GM12878 (cell line): ENCODE results near the gene LMBR1.
A peak's percentile ranks its signal among the peaks of the same experiment; 100 is the strongest.

Source experiments
- ATF3 ChIP-seq: IDR thresholded peaks from 2 replicates; pipeline ENCODE4 v1.6.1; 2011; ENCODE audit warnings: low read depth, mild to moderate bottlenecking, low read length, moderate library complexity, borderline replicate concordance; ENCODE audit errors: extremely low read depth
- ATF7 ChIP-seq: fragments of 450-650 bp; IDR thresholded peaks from 2 replicates; pipeline ENCODE4 v1.6.1; 2016; ENCODE audit warnings: low read depth, mild to moderate bottlenecking
- CEBPB ChIP-seq, 2 experiments: fragments of 150-350 bp in 1 of 2; IDR thresholded peaks; 2 replicates each; pipeline ENCODE4 v1.6.1; 2012 to 2014; ENCODE audit warnings: low read depth in 2 of 2, low read length in 2 of 2, borderline replicate concordance in 1 of 2, inconsistent platforms in 1 of 2
- CREB1 ChIP-seq: IDR thresholded peaks from 2 replicates; pipeline ENCODE4 v1.6.1; 2012; ENCODE audit warnings: low read depth, mild to moderate bottlenecking, inconsistent platforms
- CTCF ChIP-seq, 3 experiments: IDR thresholded peaks in 2 of 3; conservative IDR thresholded peaks in 1 of 3; 2 replicates each; pipeline ENCODE4 v1.5.1; 2011; ENCODE audit warnings: low read depth in 3 of 3, low read length in 3 of 3, mild to moderate bottlenecking in 3 of 3, control low read depth in 2 of 3, moderate library complexity in 2 of 3, inconsistent platforms in 1 of 3, mixed read lengths in 1 of 3; ENCODE audit not compliant: control insufficient read depth in 2 of 3, insufficient read depth in 1 of 3; ENCODE audit errors: extremely low read depth in 1 of 3
- GATAD2B ChIP-seq: fragments of 450-650 bp; conservative IDR thresholded peaks from 2 replicates; pipeline ENCODE4 v1.6.1; 2017; ENCODE audit warnings: low read depth, mild to moderate bottlenecking, moderate library complexity
- JUNB ChIP-seq: IDR thresholded peaks from 2 replicates; pipeline ENCODE4 v1.6.1; 2016; ENCODE audit warnings: antibody characterized with exemption, mild to moderate bottlenecking
- JUND ChIP-seq: IDR thresholded peaks from 2 replicates; pipeline ENCODE4 v1.6.1; 2012; ENCODE audit warnings: low read depth, mild to moderate bottlenecking, low read length, improper control_type of control experiment, moderate library complexity
- NFXL1 ChIP-seq: fragments of 450-650 bp; IDR thresholded peaks from 2 replicates; pipeline ENCODE4 v1.6.1; 2017; ENCODE audit warnings: antibody characterized with exemption, mild to moderate bottlenecking, borderline replicate concordance
- POLR2A ChIP-seq: IDR thresholded peaks from 2 replicates; pipeline ENCODE4 v1.6.1; 2011; ENCODE audit warnings: low read depth, mild to moderate bottlenecking, low read length
- POLR2AphosphoS5 ChIP-seq: IDR thresholded peaks from 2 replicates; pipeline ENCODE4 v1.6.1; 2011; ENCODE audit warnings: mild to moderate bottlenecking, low read length, inconsistent platforms
- TAF1 ChIP-seq: IDR thresholded peaks from 2 replicates; pipeline ENCODE4 v1.6.1; 2011; ENCODE audit warnings: mild to moderate bottlenecking, low read depth, low read length, borderline replicate concordance
- ZBTB33 ChIP-seq: fragments of 450-650 bp; IDR thresholded peaks from 2 replicates; pipeline ENCODE4 v1.6.1; 2017; ENCODE audit warnings: mild to moderate bottlenecking
- TF ChIP-seq, protein P1 (sequence below): IDR thresholded peaks from 2 replicates; pipeline ENCODE4 v1.6.1; 2012; ENCODE audit warnings: low read length, inconsistent platforms

GRCh38 chr7:156816943-156817572 is 75.9 kb downstream of the LMBR1 start:
- TF ChIP-seq ATF7: no peak
- TF ChIP-seq JUND: no peak
- no peak for TF ChIP-seq GATAD2B
- no peak for TF ChIP-seq ZBTB33
- TF ChIP-seq NFXL1: no peak
- TF ChIP-seq CEBPB (IDR thresholded peaks at IDR 0.05; ENCODE audit: borderline replicate concordance in 1 of 2, low read depth in 2 of 2, low read length in 2 of 2): no peak
- no peak for TF ChIP-seq POLR2A
- TF ChIP-seq ATF3: no peak
- peak; percentile 21 to 62 (median 39); a peak in 3 of 6 replicates for TF ChIP-seq CTCF (IDR thresholded peaks at IDR 0.05 in 2 of 3, conservative IDR thresholded peaks at IDR 0.05 in 1 of 3; ENCODE audit: control insufficient read depth in 2 of 3, extremely low read depth in 1 of 3, insufficient read depth in 1 of 3, low read depth in 3 of 3, low read length in 3 of 3)
- TF ChIP-seq POLR2AphosphoS5: no peak
- no peak for TF ChIP-seq TAF1
- no peak for TF ChIP-seq CREB1
- TF ChIP-seq, protein P1, sequence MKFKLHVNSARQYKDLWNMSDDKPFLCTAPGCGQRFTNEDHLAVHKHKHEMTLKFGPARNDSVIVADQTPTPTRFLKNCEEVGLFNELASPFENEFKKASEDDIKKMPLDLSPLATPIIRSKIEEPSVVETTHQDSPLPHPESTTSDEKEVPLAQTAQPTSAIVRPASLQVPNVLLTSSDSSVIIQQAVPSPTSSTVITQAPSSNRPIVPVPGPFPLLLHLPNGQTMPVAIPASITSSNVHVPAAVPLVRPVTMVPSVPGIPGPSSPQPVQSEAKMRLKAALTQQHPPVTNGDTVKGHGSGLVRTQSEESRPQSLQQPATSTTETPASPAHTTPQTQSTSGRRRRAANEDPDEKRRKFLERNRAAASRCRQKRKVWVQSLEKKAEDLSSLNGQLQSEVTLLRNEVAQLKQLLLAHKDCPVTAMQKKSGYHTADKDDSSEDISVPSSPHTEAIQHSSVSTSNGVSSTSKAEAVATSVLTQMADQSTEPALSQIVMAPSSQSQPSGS: no peak
- no peak for TF ChIP-seq JUNB
